Endometrium (tissue), 2 donors: ENCODE results near the gene CPA4.

Experiments
- FAIRE-seq: peaks from 2 replicates; lab custom pipeline; 2012; peaks lifted over from hg19 to GRCh38; lab: Jason Lieb, UNC
- donor health status: control.
- donor health status: control.

The CPA4 gene

DNA sequence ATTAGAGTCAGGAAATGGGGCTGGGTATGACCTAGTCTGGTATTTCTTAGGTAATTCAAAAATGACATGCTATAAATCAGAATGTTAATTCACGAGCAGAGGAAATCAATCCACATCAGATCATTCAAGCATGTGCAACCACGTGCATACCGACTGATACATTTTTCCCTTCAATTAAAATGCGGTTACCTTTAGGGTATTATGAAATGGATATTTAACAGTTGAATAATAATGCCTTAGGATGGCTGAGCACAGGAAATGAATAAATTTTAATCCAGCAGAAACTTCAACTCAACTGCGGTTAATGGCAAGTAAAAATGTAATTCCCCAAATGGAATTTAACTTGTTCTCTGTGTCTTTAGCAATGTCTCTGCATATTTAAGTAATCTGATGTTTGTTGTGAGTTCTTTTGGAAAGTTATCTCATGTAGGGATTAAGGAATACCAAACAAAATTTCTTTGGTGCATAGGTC, 17.1 kb upstream of the CPA4 start:
- FAIRE-seq = no peak

DNA sequence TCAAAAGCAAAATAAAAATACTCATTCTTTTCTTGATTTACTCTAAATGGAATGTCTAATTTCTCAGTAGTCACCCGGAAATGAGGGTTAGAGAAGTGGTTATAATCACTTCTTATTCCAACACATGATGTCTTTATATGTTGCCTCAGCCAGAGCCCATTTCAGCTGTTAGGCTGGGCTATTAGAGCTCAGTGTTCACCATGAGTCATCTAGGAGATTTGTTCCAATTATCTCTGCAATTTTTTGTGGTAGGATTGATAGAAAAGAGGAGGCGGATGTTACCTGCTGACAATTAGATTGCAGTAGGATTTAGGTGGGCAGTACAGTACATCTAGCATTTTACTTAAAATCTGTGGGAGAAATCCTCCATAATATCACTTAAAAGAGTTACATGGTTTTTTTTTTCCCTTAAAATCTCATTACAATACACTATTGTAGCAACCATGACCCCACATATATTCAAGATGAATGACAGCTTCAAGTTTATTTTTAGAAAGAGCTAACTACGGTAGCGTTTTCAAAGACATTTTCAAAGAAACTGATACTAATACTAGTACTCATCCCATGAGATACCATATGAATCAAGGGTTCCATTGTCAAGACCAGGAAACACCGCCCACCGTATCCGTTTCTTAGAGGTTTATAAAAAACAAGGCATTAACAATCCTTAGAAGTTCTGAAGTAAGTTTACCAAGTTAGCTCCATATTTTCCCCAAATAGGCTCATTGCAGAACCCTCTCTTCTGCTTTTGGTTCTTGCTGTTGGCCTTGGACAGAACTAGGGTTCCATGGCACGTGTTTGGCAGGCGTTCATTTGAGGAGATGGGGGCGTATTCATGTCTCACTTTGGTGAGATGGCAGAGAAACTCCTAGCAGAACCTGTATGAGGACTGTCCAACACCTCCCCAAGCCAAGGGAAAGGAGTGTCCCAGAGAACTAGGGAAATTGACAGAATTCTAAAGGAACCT, 15.9 kb upstream of the CPA4 start:
- FAIRE-seq = no peak

DNA sequence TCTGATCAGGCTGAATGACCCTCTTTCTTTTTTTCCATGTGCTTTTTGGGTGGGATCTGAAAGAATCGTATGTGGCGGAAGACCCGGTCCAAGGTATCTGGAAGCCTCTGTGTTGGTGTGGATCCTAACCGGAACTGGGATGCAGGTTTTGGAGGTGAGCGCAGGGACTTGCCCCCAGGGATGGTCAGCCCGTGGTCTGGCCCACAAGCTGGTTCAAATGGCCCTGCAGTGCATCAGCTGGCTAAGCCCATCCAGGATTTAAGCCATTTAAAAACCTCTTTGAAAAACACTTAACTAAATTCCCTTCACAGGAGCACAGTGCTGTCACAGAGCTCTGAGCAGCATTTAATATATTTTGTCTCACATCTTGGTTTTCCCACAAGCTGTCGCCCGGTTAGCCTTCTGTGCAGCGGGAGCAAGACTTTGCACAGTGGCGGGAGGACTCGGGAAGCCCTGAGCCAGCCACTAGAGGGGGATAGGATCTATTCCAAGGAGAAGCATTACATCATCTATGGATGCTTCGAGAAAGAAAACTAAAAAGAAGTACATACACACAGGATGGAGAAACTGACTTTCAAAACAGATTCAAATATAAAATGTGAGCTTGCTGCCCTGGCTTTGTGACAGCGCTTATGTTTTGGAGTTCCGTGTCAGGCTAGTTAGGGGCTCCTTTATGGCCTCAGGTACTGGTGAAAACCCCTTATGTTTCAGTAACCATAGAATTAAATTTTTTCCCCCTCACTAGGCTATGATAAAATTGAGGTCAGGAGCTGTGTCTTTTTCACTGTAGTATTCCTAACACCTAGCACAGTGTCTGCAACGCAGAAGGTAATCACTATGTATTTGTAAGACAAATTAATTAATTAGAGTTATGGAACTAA, 15.0 kb upstream of the CPA4 start:
- FAIRE-seq = no peak

DNA sequence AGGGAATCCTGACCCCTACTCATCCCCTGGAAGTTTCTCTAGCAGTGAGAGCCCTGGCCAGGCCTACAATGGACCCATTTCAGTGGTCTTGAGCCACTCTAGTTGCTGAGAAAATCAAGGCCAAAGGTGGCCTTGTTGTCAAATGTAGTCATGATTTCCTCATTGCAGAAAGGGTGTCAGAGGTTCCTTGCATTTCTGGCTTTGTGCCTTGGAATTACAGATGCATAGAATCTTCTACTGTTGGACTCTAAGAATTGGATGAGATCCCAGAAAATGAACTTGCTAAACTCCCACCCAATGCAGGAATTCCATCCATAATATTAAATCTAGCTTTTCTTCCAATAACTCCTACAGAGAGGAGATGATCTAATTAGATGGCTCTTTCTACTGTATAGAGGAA, 14.1 kb upstream of the CPA4 start:
- FAIRE-seq = no peak

DNA sequence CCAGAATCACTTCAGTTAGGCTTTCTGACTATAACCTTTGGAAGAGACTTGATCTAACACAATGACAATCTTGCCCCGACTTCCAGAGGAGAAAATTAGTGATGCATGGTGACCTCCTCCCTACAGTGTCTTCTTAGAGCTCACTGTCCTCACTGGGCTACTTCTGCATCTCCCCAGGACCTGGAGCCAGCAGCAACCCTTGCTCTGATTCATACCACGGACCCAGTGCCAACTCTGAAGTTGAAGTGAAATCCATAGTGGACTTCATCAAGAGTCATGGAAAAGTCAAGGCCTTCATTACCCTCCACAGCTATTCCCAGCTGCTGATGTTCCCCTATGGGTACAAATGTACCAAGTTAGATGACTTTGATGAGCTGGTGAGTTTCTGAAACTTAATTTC, 13.7 kb upstream of the CPA4 start:
- no peak for FAIRE-seq

DNA sequence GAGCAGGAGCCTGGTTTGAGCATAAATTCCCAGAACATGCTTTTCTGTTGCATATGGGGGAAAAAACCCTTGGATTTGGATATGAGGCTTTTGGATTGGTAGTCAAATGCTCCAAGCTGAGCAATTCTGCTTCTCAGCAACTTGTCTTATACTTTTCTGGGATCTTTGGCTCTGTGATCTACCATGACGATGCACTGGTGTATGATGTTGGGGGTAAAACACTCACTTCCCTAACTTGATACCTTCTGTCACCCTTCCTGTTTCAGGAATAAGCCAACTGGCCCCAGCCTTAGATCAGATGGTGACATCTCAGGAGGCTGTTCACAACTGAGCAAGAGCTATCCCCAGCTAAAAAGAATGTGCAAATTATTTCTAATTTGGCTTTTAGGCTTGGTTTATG, 13.1 kb upstream of the CPA4 start:
- no peak for FAIRE-seq

DNA sequence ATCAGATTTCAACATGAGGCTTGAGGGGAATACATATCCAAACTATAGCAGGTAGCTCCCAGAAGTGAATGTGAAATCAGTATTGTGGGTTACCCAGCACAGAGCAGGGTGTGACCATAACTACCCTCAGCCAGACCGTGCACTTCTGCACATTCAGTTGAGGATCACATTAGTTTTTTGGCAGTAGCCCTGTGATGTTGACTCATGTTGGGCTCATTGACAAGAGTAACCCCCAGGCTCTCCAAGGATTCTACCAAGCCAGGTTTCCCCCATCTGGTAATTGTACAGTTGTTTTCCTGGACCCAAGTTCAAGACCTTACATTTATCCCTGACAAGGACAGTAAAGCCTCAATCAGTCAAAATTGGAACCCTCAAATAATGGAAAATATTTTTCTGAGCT, 11.7 kb upstream of the CPA4 start:
- no peak for FAIRE-seq

DNA sequence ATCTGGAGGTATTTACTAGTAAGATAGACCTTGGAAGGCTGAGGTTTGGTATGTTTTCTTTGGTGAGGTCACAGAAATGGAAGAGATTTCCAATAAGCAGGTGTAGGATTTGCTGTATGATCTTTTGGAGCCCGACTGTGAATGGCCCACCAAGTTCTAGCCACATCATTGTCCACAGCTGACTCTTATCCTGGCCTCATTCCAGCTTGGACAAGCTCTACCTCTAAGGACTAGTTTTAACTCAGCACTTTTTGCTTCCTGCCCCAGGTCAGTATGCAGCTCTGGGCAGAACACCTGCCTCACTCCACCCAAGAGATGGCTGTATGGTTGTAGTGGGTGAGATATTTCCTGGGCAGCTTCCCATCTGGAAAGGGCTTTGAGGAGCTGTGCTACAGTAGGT, 6.1 kb upstream of the CPA4 start:
- FAIRE-seq = no peak

DNA sequence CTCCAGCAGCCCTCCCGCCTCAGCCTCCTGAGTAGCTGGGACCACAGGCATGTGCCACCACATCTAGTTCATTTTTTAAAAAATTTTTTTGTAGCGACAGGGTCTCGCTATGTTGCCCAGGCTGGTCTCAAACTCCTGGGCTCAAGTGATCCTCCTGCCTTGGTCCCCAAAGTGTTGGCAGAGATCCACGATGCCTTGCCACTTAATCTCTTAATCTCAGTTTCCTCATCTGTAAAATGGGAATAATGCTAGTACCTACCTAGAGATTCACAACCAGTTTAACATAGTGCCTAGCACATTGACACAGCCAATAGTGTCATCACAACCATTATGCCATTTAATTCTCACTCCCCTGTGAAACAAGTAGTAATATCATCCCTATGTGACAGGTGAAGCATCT, 4.8 kb upstream of the CPA4 start:
- FAIRE-seq = no peak

DNA sequence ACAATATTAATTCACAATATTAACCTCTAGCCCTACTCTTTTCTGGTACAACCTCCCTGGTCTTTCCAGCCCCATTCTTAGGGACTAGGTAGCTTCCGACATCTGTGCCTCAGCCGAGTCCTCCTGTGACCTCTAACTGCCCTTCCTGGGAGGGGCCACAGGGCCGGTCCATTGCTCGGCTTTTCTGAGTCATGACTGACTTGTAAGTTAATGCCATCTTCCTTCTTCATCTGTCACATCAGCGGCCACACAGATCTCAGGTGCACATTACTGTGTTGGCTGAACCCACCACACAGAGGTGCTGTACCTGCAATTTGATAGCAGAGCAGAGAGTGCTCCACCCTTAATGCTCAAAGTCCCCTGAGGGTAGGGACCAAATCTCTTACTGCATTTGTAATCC, 4.1 kb upstream of the CPA4 start:
- no peak for FAIRE-seq

DNA sequence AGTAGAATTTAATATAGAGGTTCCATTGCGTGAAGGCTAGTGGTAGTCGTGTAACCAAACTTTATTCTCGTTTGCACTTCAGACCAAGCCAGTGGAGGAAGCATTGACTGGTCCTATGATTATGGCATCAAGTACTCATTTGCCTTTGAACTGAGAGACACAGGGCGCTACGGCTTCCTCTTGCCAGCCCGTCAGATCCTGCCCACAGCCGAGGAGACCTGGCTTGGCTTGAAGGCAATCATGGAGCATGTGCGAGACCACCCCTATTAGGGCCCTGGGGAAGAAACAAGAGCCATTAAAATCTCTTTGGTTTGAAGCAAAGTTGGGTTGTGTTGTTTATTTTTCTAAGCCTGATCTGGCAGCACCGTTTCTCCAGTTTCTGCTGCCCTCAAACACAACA, 3.5 kb upstream of the CPA4 start:
- no peak for FAIRE-seq

DNA sequence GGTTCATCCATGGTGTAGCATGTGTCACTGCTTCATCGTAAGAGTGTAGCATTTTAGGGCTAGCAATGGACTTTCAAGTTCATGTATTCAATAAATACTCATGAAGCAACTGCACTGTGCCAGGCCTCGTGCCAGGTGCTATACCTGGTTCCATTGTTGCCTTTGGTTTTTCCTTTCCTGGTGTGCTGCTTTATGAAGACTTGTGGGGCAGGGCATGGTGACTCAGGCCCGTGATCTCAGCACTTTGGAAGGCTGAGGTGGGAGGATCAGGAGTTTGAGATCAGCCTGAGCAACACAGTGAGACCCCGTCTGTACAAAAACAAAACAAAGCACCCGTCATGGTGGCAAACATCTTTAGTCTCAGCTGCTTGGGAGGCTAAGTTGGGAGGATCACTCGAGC, 2.2 kb upstream of the CPA4 start:
- FAIRE-seq = no peak

DNA sequence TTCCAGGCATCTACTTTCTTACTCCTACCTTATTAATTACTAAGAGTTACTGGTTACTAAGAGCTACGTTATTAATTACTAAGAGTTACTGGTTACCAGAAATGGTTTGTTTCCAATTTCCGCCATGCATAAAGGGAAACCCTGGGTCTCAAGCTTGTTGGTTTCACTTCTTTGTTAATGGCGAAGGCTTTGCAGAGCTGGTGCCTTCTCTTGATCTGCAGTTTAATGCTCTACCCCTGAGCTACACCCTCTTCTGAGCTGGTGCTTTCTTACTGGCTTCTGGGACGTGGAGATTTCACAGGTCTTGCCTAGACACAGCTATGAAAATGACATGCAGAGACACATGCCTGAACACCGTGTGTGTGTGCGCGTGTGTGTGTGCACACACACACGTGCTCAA, 560 bp downstream of the CPA4 start:
- no peak for FAIRE-seq

DNA sequence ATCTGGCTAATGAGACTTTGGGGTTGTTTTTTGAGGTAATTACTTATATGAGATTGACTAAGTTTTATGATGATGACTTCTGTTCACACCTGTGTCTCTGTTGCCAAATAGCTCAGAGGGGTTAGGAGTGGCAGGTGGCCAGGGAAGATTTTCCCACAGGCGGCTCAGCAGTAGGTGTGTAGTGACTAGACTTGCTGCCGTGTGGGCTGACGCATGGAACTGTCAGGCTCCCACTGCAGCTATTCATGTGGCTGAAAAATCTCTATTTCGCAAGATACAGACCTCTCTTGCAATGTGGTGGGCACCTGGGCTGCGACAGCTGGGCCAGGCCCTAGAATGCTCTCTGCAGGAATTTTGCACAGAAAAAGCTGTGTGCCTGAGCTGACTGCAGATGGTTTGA, 1.4 kb downstream of the CPA4 start:
- FAIRE-seq = no peak

DNA sequence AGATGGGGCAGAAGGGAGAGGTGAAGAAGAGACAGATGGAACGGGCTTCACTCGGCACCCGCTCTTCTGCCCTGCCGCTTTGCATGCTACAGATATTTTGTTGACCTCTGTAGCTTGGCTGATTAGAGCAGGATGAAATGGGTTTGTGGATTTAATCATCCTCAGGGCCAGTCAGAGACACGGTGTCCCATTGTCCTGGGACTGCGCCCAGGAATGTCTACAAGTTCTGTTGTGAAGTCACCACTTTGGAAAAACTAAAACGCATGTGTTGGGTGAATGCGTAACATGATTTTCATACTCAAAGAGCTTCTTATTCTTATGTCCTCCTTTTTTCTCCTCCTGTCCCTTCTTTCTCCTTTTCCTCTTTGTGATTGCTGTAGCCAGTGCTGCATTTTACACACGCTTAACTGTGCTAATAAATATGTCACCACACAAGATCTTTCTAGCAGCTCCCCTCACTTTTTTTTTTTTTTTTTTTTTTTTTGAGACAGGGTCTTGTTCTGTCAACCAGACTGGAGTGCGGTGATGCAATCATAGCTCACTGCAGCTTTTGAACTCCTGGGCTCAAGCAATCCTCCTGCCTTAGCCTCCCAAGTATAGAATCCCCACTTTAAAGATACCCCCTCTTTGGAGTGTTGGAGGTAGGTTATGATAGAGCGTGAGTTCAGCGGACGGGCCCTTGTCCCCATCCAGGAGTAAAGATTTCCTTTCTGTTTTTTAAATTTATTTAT, 3.4 kb downstream of the CPA4 start:
- FAIRE-seq = no peak

DNA sequence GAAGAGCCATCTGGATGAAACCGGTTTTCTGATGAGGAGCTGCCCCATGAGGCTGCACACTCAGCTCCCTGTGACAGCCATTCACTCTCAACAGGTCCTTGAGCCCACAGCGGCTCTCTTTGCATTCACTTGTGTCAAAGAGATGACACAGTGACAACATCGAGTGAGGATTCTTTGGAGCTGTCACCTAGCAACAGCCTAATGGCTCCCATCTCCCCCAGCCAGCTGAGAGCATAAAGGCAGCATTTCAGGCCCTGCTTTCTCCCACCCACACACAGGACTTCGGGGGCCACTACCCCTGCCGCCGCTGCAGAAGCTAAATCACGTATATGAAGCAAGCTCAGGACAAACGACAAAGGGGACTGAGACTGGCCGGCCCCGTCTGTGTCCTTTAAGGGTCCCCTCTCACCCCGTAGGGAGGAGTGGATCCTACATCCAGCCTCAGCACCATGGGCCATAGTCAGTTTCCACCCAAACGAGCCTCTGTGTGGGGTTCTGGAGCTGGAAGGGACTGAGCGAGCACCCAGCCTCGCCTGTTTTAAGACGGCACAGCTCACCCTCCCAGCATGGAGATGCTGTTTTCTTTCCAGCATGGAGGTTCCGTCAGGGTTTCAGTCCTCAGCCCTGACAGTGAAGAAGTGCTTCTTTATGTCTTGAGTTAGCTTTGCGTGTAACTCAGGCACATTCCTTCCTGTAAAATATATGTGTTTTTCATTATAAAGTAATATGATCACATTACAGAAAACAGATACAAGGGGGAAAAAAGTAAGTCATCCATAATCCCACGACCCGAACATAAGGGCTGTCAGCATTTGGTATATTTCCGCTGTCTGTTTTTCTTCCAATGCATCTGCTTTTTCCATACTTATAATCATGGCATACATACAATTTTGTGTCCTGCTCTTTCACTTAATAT, 4.9 kb downstream of the CPA4 start:
- no peak for FAIRE-seq

DNA sequence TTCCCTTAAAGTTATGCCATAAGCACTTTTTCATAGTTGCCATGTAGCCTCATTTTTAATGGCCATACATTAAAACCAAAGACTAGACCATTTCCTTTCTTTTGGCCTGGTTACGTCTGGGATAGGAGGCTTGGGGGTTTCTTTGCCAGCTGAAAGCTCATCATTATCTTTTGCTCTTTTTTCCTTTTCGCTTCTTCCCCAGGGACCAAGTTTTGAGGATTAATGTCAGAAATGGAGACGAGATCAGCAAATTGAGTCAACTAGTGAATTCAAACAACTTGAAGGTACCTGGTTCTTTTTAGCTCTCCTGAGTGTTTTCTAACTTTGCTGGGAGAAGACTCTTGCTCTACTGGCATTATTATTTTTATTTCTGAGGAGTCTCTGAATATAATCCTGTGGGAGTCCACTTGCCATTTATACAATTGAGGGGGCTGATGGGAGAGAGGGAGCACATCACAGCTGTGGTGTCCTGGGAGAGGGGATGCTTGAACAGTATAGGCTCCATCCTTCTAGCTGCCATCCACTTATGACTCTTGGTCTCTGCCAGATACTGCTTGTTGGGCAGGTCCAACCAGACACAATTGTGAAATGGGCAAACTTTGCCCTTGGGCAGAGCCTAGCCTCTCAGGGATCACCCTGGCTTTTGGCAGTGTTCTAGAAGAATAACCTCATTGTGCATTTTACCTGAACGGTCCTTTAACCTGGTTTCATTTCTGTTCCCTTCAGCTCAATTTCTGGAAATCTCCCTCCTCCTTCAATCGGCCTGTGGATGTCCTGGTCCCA, 5.8 kb downstream of the CPA4 start:
- no peak for FAIRE-seq

DNA sequence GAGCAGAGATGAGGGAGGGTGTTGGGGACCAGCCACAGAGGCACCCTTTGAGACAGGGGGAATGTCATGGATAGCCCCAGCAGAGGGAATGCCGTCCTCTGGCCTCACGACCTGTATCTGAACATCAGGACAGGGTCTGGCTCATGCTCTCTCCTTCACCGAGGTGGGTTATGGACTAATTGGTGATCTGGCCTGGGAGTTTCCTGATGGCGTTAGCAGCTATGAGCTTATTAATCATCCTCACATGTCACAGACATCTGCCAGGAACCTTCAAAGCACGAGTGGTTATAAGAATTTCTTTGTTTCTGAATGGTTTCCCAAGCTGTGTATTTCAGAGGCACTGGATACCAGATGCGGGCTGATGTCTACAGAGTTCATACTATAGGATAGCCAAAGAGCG, 6.9 kb downstream of the CPA4 start:
- FAIRE-seq = no peak

DNA sequence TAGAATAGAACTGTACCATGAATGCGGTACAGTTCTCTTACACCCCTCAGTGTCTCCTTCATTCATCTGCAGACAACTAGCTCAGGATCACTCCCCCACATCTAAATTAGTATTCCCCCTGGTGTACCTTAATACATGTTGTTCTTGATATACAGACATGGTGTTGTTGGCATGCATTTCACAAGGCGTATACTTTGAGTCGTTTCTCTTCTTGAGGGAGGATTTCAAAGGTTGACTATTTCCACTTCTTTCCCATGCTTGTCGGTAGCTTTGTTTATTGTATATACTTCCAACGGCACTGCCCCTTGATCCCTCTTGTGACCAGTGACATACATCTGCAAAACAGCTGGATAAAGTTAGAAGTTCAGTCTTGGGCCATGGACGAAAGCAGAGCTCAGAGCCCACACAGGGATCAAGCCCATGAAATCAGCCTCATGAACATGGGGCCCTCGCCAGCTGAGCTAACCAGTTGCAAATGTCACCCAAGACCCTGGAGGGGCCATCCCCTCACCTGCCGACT, 8.6 kb downstream of the CPA4 start:
- FAIRE-seq = peak; percentile 54

DNA sequence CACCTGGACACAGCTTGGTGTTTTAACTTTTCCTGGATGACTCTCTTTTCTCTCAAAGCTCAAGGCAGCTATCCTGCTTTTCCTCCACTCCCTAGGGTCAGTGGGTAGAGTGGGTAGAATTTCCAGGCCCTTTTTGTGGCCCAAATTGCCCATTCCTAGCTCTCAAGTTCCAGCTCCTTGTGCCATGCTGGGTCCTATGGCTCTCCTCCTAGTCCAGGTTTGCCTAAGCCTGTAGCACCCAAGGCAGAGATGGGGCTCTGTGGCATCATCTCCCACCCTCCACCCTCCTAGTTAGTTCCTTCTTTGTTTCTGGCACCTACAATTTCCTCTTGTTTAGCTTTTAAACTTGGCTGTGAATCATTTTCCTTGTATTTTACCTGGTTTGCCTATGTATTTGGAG, 9.7 kb downstream of the CPA4 start:
- FAIRE-seq = no peak
